Activated CD4-positive, CD25-positive, alpha-beta regulatory T cell treated with anti-CD3 and anti-CD28 coated beads, Interleukin-2, amount 50 U/mL, for 72 hours (primary cell): ENCODE measurements around the gene STEAP1.
A peak's percentile ranks its signal among the peaks of the same experiment; 100 is the strongest.
"Not testable (repeated sequence)": the region's sequence is repeated elsewhere in the genome, so short reads cannot be mapped to it uniquely, and the experiment has no call there.

Experiments used
- DNase-seq: peaks from one replicate; pipeline ENCODE4 v3.0.0; 2021

Gene STEAP1

DNA sequence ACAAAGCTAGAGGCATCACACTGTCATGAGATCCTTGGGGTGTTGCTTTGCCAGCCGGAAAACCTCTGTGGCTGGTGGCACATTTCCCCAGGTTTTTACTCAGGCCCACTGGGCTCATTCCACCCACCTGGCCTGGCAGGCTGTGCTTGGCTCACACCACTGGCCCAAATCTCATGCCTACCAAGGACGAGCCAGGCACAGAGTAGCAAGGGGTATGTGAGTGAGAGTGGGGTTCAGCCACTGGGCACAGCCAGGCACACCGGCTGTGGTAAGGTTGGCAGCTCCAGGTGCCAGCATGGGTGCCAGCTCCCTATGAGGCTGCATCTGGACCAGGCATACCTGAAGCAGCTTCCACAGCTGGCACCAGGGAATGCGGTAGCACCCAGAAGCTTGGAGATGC, 21.4 kb downstream of the STEAP1 start:
- no peak for DNase-seq

DNA sequence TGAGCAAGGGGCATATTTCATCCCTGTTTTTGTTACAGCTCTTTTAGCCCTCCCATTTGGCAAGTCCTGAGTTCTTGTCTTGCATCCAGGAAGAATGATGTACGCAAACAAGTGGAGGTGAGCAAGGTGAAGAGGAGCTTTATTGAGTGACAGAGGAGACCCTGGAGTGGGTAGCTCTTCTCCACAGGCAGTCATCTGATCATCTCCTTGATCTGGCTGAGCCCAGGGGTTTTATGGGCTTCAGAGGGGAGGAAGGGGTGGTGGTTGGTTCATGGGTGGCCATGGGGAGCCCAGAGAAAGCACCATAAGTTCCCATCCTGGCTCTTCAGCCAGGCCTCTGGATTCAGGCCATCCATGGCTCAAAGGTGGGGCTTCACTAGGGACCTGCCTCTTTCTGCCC, 21.9 kb downstream of the STEAP1 start:
- no peak for DNase-seq

DNA sequence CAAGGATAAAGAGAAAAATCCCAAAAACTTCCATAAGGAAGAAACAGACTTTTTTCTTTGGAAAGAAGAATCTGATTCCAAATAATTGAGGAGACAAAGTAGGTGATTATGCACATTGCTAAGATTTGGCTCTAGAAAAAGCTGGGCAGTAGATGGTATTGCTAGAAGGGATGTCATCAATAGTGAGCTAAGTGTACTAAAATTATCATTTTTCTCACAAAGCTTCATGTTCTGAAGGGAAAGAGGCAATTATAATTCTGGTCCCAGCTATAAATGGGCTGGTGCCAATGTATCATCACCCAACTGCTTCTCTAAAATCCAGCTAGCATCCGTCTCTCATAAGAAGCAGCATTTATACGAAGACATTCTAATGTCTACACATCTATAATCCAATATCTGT, 23.9 kb downstream of the STEAP1 start:
- DNase-seq: no peak

DNA sequence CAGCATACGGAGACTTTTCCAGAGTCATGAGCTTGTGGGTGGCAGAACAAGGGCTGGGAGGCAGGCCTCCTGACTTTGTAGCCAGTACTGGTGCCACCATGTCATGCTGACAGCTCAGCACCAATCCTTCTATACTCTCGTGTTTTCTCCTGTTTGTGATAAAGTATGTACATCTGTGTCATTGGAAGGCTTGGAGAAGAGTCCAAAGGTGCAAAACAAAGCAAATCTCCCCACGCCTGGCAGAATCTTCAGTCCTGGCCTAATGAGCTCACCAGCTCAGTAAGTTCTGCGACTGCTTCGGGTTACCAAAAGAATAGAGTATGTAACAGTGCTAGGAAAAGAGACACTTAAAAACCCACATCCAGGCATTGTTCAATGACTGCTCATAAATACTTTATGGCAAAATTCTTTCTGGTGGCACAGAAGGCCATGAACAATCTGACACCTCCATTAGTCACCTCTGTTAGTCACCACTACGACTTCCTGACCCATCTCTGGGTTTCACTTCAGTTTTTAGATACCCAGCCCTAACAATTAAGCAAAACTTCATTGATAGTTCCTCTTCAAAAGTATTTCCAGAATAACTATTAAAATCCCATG, 24.5 kb downstream of the STEAP1 start:
- no peak for DNase-seq

DNA sequence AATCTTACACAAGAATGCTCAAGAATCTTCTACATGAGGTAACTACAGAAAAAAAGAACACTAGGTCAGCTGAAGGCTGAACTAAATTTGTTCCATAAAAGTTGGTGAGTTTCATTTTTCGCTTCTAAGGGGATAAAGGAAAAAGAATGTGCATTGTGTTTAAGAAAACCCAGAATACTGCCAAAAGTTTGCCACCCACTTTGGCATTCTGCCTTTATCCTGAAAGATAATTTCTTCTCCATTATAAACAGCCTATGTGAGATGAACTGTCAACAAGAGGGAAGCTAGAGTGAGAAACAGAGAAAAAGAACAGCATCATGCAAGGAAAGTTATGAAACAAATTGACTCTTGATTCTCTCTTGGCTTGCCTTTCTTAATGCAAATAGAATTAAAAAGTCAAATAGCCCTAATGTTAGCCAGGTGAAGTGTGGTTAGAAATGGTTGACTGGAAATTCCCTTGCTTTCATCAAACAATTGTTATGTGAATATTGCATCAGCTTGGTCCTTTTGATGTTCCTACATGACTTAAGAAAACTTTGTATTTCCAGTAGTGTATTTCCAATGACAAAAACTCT, 25.8 kb downstream of the STEAP1 start:
- no peak for DNase-seq

DNA sequence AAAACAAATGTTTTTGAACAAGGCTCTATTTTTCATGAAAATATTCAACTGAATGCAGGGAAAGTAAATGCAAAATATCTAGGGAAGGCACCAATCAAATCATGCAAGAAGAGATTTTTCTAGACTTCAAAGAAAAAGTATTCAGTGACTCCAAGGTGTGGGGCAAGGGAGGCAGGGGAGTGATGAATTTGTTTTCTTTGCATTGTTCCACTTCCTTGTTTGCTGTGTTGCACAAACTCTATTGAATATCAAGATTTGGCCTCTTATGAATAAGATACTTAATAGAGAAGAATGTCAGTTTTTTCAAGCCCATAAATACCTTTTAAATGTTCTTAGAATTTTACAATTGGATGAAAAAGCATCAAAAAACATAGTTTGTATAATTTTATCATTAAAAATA, 26.4 kb downstream of the STEAP1 start:
- no peak for DNase-seq

DNA sequence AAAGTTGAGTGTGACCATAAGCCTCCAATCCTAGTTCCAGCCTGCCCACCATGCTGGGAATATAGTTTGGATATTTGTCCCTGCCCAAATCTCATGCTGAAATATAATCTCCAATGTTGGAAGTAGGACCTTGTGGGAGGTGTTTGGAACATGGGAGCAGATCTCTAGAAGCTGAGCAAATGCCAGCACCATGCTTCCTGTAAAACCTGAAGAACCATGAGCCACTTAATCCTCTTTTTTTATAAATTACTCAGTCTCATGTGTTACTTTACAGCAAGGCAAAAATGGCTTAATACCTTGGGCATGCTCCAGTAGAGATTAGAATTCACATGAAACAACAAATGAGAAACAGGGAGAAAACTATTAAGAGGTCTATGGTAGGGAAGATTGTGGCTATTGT, 27.2 kb downstream of the STEAP1 start:
- no peak for DNase-seq

DNA sequence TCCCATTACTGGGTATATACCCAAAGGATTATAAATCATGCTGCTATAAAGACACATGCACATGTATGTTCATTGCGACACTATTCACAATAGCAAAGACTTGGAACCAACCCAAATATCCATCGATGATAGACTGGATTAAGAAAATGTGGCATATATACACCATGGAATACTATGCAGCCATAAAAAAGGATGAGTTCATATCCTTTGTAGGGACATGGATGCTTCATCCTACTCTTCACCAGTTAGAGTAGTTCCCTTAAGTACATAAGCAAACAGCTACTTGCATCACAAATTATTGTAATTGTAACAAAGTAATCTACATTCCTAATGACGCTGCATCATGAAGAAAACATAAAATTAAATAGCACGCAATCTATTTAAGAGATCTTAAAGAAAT, 32.0 kb downstream of the STEAP1 start:
- not testable (repeated sequence) for DNase-seq

DNA sequence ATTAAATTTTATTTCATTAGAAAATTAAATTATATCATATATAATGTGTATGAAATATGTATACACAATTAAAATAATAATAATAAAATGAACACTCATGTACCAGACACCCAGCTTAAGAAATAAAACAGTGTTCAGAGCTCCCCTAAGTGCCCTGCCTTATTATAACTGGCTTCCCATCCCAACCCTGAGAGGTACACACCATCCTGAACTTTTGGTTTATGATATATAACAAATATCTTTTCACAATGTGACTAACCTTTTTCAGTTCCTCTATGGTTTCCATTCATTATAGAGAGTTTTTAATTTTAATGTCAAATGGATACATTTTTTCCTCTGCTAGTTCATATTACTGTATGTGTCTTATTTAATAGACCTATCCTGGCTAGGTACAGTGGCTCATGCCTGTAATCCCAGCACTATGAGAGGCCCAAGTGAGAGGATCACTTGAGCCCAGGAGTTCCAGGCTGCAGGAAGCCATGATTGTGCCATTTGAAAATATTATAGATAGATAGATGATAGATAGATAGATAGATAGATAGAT, 33.3 kb downstream of the STEAP1 start:
- DNase-seq: no peak

DNA sequence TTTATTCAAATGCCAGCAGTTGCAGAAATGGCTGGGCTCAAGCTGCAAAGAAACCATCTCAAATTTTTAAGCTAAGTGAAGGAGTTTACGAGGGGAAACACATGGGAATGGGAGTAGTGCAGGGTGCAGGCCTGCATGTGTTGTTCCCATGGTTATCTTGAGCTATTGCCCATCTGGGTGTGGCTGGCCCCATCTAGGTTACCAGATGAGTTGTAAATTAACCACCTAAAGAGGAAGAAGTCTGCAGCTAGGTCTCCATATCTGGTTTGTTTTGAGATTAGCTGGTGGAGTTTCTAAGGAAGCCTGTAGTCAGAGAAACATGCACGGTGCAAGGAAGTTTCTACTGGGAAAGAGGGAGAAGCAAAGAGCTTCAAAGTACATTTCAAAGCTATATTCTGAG, 34.0 kb downstream of the STEAP1 start:
- no peak for DNase-seq

DNA sequence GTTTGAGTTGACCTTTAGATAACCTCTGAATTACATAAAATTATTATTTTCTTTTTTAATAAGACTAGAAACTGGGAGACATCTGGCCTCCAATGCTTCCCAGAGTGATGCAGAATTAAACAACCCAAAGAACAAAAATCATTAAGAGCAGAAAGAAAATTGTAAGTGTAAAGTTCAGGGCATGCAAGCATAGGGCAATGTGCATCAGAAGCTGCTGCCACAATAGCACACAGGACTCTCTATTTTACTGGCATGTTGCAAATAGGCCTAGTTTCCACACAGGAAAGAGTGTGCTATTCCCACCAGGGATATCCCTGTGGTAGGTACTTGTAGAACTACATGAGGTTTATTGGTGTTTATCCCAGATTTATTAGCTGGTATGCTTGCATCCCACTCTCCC, 36.7 kb downstream of the STEAP1 start:
- no peak for DNase-seq

DNA sequence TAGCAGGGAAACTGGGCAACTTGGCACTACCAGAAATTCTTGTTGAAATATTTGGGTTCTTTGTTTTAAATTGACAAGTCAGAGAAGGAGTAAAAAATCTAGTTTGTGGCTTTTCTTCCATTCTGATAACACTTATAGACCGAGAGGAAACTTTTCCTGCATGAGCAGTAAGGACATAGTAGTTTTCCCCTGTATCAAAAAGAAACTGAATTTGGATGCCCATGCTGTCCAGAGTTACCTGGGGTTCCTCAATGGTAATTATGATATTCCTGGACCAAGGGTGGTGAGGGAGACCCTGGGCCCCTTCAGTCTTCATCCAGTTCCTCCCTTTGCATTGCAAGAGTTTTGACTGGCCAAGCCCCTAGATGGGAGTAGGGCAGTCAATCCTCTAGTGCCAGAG, 37.4 kb downstream of the STEAP1 start:
- DNase-seq: no peak

DNA sequence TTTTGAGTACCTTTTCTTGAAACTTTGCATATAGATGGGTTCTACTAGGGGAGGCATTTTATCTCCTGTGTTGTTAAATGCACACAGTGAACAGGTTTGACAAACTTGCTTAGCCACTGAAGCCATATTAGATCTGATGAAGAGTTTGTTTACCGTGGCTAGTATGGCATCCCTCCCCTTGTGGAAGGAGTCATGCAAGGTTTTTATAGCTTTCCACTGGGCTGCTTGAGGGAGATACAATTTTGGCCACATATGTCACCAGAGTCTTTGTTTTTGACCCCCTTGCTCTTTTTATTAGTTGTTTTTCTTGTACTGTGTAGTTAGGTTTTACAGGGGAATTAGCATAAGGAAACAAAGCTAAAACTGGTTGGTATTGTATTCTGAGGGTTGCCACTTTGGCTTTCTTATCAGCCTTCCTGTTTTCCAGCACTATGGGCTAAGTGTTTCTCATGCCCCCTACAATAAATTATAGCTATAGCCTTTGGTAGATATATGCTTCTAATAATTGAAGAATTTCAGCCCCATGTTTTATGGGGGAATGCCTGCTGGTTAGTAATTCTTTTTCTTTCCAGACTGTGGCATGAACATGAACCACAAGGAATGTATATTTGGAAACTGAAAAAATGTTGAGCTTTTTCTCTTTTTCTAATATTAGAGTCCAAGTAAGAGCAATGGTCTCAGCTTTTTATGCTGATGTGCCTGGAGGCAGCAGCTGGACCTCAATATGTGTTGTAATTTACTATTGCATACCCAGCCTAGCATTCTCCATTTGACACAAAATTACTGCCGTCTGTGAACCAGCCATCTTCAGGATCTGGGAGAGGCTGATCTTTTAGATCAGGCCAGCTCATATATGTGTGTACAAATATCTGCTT, 38.8 kb downstream of the STEAP1 start:
- DNase-seq: no peak

DNA sequence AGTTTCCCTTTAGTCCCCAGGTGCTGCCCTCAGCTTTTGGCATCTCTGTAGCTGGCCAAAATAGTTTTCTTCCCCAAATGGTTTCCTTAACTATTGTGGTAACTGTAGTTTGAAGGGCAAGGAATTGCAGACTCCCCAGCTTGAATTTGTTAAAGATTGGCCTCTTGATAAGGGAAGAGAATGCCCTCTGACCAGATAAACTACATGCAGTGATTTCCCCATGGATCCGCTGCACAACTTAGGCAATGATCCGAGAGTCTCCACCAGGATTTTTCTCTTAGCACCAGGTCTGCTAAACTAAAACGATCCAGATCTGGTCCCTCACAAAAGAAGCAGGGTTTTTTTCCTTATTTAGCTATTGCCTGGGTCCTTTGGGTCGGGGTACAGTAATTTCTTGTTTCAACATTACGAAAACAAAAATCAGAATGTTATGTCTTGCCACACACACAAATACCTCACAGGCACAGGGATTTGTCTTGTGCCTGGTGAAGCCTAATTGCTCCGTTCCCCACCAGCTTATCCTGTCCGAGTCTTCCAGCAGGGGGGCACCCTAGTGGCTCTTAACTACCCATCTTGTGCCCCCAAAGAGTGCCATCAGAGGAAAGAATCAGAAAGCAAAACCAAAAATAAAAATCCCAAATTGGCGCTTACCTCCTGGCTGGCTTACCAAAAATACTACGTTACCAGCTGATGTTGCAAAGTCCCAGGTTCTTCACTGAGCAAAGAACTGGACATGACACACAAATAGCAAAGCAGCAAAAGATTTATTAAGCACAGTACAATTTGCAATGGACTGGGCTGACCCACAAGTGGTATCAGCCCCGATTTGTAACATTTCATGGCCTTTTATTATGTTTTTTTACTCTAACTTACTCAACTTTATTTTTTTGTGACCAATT, 40.9 kb downstream of the STEAP1 start:
- no peak for DNase-seq

DNA sequence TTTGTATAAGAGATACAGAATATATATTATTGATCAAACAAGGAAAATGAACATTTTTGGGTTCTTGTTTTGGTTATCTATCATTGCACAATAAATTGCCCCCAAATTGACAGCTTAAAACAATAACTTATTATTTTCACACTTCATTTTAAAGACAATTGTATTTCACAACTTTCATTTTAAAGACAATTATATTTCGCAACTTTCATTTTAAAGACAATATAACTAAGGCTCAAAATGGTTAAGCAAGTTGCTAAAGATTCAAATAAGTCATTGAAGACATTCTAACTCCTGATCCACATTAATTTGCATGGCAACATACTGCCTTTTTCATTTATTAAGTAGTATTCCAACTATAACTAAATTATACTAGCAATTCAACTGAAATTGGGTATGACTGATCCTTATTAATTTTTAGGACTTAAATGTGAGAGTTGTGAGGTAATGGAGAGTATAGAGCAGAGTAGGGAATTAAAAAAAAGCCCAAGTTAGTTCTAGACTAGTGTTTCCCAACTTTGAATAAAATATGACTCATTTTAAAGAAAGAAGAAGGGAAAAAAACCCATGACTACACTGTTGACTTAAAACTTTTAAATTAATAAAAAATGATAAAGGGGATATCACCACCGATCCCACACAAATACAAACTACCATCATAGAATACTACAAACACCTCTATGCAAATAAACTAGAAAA, 47.4 kb downstream of the STEAP1 start:
- no peak for DNase-seq

DNA sequence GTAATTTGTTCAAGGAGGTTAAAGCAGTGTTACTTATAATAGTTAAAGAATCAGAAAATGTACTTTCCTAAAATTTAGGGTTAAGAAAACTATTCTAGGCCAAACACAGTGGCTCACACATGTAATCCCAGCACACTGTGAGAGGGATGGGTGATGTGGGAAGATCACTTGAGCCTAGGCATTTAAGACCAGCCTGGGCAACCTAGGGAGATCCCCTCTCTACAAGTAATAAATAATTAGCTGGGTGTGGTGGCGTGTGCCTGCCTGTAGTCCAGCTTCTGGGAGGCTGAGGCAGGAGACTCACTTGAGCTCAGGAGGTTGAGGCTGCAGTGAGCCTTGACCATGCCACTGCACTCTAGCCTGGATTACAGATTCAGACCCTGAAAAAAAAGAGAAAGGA, 53.7 kb downstream of the STEAP1 start:
- no peak for DNase-seq

DNA sequence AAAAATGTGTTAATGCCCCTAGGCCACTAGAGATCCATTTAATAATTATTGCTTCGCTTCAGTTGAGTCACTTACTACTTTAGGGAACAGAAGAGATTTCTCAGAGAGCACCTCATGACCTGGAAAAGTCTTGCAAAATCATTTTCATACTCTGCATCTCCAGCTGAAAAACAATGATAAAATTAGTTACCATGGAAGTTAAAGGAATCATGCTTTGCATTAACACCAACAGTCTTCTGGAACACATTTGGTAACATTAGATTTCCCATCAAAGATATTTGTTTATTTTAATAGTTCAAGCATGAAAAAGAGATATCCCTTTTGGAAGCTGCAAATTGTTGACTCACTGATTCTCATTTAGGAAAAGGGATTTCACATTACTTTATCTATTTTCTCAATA, 55.5 kb downstream of the STEAP1 start:
- no peak for DNase-seq

DNA sequence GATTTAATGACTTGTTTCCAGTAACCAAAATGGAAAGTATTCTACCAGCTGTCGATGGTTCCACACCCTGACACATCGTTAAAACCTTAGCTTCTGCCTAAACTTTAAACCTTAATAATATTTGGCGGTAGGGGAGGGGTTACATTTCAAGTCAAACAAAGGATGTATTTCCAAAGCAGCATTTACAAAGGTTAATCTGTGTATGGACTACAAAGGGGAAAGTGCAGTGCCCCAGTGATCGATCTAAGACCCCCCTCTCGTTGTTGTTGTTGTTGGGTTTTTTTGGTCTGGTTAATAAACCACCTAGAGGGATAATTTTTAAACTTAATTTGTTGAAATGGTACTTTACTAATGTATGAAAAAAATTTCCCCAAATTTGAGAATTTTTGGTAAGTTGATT, 56.2 kb downstream of the STEAP1 start:
- no peak for DNase-seq

DNA sequence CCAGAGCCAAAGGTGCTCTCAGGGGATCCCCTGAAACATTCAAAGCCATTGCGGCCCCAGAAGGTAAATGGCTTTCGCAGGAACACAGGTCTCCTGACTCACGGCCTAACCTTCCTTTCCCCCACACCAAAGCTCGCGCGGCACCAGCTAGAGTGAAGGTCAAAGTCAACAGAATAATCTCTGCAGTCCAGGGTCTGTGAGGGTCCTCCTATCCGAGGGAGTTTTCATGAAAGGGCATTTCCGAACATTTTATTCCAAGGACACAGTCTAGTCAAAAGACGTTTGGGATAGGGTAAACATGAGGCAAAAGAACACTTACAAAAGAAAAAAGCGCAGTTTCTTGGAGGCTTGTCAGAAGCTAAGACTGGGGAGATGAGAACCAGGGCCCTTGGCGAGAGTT, 56.7 kb downstream of the STEAP1 start:
- DNase-seq: no peak

DNA sequence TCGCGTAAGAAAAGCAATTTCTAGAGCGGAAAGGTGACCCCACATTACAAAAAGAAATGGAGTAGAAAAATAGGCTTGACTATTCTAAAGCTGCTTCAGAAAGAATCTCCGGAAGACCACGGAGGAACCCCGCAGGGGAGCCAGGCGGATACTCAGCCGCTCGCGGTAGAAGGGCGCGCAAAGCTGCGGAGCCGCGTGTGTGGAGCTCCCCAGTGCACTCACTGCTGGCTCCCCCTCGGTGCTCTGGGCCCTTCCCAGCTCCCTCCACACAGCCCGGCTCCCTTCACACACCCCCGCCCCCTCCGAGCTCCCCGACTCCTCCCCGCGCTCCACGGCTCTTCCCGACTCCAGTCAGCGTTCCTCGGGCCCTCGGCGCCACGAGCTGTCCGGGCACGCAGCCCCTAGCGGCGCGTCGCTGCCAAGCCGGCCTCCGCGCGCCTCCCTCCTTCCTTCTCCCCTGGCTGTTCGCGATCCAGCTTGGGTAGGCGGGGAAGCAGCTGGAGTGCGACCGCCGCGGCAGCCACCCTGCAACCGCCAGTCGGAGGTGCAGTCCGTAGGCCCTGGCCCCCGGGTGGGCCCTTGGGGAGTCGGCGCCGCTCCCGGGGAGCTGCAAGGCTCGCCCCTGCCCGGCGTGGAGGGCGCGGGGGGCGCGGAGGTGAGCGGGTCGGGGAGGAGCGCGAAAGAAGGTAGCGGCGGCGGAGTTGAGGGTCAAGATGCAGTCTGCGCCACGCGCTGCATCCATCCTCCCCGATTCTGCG, 57.3 kb downstream of the STEAP1 start, which contains the start of gene STEAP2:
TSS of gene STEAP2 (plus strand) at position 350 of the 758 bp plus-strand sequence. CDS start 13,343 bp downstream, outside the sequence.
- DNase-seq: peak; percentile 31

DNA sequence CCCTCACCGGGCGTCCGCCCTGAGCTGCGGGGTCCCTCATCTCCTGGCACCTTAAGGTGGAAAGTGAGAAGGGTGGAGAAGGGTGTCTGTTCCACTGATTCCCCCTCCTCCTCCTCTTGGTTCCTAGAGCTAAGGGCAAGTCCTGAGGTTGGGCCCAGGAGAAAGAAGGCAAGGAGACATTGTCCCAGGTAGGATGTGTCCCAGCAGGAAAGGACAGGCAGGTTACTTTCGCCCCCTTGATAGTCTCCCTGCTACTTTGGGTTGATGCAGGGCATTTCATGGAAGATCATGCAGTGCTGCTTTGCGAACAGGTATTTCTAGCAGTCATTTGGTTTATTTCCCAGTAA, 57.9 kb downstream of the STEAP1 start:
- no peak for DNase-seq

DNA sequence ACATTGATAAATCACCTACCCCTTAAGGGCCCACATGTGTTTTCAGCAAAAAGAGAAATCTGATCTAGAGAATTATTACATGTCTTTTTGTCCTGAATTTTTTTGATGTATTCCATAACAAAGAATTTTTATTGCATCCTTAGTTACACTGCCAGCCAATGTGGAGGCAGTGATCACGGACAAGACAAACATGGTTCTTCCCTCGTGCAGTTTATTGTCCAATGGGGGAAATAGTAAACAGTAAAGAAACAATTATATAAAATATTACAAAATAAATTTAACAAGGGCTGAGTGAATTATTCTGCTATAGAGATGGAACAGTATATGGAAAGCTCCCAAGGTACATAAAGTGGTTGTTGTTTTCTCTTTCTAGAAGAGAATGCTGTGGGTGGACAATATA, 59.3 kb downstream of the STEAP1 start:
- no peak for DNase-seq
